ENCODE data around the gene PRICKLE3.

PRICKLE3 gene

DNA sequence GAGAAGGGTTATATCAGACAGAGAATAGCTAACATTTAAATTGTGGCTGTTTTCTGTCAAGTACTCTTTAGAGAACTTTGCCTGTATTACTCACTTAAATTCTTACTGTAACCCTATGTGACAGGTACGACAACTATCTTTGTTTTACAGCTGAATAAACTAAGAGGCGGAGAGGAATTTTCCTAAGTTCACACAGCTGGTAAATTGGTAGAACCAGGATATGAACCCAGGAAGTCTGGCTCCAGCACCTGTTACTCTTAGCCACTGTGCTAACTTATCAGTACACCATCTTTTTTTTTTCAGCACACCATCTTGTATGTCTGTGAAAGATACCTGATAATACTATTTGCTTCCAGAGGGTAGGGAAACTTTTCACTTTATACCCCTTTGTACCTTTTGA is 15.8 kb upstream of the PRICKLE3 start:
- no peak overlapping the region for H3K4me3 ChIP-seq (ENCODE audit: low read depth, low read length)
- no peak for TF ChIP-seq CTCF (IDR thresholded peaks at IDR 0.05; ENCODE audit: low read depth, low read length, missing control alignments)
- DNase-seq (ENCODE audit: low read depth): no peak

DNA sequence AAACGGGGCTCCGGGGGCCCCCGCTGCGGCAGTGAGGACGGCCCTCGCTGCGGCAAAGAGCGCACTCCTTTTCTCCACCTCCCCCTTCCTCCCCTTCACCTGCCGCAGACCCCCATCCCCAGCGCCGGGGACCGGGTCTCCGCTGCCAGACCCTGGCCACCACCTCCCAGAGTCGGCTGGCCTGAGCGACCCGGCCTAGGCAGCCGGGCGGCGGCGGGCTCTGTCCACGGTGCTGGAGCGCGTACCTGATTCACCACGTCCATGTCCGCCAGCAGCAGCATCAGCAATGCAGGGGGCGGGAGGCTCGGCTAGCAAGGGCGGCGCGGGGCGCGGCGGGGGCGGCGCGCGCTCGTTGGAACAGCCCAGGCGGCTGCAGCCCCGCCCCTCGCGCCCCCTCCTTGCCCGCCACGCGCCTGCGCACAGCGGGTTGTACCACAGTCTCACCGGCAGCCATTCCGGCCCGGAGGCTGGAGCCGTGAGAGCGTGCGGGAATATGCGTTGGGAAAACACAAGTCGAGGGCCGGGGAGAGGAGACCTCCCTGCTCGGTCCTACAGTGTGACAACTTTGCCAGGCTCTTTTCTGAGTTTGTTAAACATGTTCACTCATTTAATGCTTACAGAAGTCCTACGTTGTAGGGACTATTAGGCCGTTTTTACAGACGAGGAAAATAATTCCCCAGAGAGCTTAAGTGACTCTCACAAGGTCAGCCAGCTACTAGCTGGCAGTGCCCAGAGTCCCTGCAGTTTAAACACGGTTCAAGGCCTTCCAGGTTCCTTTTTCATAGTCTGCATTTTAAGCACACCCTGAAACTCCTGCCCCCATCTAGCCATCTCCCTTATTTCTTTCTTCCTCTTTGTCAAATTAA is 14.0 kb upstream of the PRICKLE3 start, which contains the start of gene SYP:
Gene SYP (minus strand): TSS at position 288 of the 866 bp plus-strand sequence. CDS start 7 bp downstream, at position 281.
- DNase-seq (ENCODE audit: low read depth): no peak
- no peak for TF ChIP-seq CTCF (IDR thresholded peaks at IDR 0.05; ENCODE audit: low read depth, low read length, missing control alignments)
- peak within 1 kb of the TSS; percentile 44 for H3K4me3 ChIP-seq (ENCODE audit: low read depth, low read length)

- no peak for TF ChIP-seq CTCF (IDR thresholded peaks at IDR 0.05; ENCODE audit: low read depth, low read length, missing control alignments)
- no peak for DNase-seq (ENCODE audit: low read depth)
- no peak overlapping the region for H3K4me3 ChIP-seq (ENCODE audit: low read depth, low read length)
Measured at GRCh38 chrX:49199315-49199595, 13.1 kb upstream of the PRICKLE3 start.

- DNase-seq (ENCODE audit: low read depth): no peak
- no peak overlapping the region for H3K4me3 ChIP-seq (ENCODE audit: low read depth, low read length)
- TF ChIP-seq CTCF (IDR thresholded peaks at IDR 0.05; ENCODE audit: low read depth, low read length, missing control alignments): no peak
Measured at GRCh38 chrX:49198540-49199314, 12.6 kb upstream of the PRICKLE3 start.

DNA sequence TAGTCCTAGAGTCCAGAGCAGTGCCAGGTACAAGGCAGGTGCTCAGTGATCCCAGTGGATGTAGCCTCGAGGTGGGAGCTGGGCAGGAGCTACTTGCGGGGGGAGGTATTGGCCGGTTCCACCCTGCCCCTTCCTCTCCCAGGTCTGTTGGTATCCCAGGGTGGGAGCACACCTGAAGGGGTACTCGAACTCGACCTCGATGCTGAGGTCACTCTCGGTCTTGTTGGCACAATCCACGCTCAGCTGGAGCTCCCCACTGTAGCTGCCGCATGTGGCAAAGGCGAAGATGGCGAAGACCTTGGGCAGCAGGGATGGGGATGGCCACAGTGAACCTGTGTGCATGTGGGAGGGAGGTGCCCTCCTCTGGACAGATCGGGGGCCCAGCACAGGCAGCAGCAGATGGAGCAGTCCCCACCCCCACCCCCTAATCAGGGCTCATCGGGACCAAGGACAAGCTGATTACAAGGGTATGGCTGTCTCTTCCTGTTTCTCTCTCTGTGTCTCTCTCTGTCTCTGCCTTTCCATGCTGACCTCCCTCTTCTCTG is 11.4 kb upstream of the PRICKLE3 start:
- no peak for TF ChIP-seq CTCF (IDR thresholded peaks at IDR 0.05; ENCODE audit: low read depth, low read length, missing control alignments)
- no peak overlapping the region for H3K4me3 ChIP-seq (ENCODE audit: low read depth, low read length)
- DNase-seq (ENCODE audit: low read depth): no peak

DNA sequence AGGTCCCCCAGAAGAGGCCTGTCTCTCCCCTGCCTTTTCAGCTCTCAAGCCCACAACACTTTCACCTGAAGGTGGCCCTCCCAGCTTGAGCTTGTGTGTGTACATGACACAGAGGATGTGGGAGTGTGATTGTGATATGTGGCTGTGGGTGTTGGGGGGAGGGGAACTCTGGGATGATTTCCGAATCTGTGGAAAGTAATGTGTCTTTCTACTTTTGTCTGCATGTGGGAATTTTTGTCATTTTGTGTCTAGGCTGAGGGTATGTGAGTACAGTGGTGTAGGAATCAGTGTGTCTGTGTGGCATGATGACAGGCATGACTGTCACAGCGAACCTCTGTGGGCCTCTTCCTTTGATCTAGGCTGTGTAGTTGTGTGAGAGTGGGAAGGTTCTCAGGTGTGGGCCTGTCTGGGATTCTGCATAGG is 7.4 kb upstream of the PRICKLE3 start:
- DNase-seq (ENCODE audit: low read depth): no peak
- no peak for TF ChIP-seq CTCF (IDR thresholded peaks at IDR 0.05; ENCODE audit: low read depth, low read length, missing control alignments)
- H3K4me3 ChIP-seq (ENCODE audit: low read depth, low read length): no peak overlapping the region
